Ammon's horn (tissue), 1 donor: ENCODE data around the gene PNPLA4.

Experiments used
- DNase-seq: peaks from one replicate; pipeline ENCODE4 v3.0.0-alpha.2; 2016; ENCODE audit warnings: low spot score

PNPLA4 gene

GRCh38 chrX:7852166-7852565 lies 75.0 kb downstream of the PNPLA4 start:
- no peak for DNase-seq
